Body of pancreas (tissue), 4 donors: ENCODE measurements around the gene NOS3. TPM values are rescaled to one million over a fixed set of nuclear protein-coding genes. Genes with fewer than 3 reads are reported as not detected.

Experiments used
- ATAC-seq: fragments of 150-250 bp; one replicate; pipeline ENCODE4 v1.9.1; 2016
- DNase-seq, 4 donors: peaks; one replicate each; pipeline ENCODE4 v3.0.0-alpha.2; 2019
- H3K27ac ChIP-seq, 4 donors: fragments of 200-600 bp; sonication (generic); 1 replicate in 3 of 4; 2 replicates in 1 of 4; pipeline versions ENCODE4 v1.5.1 to v1.6.1; 2016 to 2019; ENCODE audit warnings: mild to moderate bottlenecking in 1 of 4, mixed read lengths in 1 of 4, moderate library complexity in 1 of 4
- H3K27me3 ChIP-seq, 2 donors: fragments of 200-600 bp; sonication (generic); one replicate each; pipeline ENCODE4 v1.6.0; 2016; ENCODE audit warnings: mild to moderate bottlenecking in 1 of 2
- H3K36me3 ChIP-seq, 2 donors: fragments of 200-600 bp; sonication (generic); replicated peaks in 1 of 2; 2 replicates each; pipeline ENCODE4 v1.5.1; 2016; ENCODE audit warnings: low read depth in 2 of 2; ENCODE audit not compliant: insufficient read depth in 1 of 2
- H3K4me1 ChIP-seq: fragments of 200-600 bp; sonication (generic); one replicate; pipeline ENCODE4 v1.6.0; 2016
- H3K4me3 ChIP-seq, 2 donors: fragments of 200-600 bp; sonication (generic); 1 replicate in 1 of 2; 2 replicates in 1 of 2; pipeline ENCODE4 v1.5.1; 2016 to 2019
- H3K9me3 ChIP-seq, 3 donors: fragments of 200-600 bp; sonication (generic); 1 replicate in 2 of 3; 2 replicates in 1 of 3; pipeline ENCODE4 v1.5.1; 2016
- CTCF ChIP-seq, 7 experiments: fragments of 450-650 bp in 4 of 7; fragments of 200-600 bp in 3 of 7; sonication (generic) in 3 of 7; IDR thresholded peaks; one replicate each; pipeline ENCODE4 v1.5.1; 2016 to 2019; ENCODE audit warnings: antibody characterized with exemption in 7 of 7
- POLR2A ChIP-seq, 3 donors: fragments of 450-650 bp; IDR thresholded peaks; one replicate each; pipeline ENCODE4 v1.6.1; 2016; ENCODE audit warnings: antibody characterized with exemption in 3 of 3, mild to moderate bottlenecking in 2 of 3
- WGBS, 2 donors: methylation state at CpG; one replicate each; pipeline ENCODE4 v1.1.5; 2017; 5-methylcytosine and 5-hydroxymethylcytosine counted together
- intact Hi-C: fragments of 100-400 bp; cut with DNase I; formaldehyde crosslinking; loops from one replicate; pipeline ENCODE4 v1.15.1; 2023
- total RNA-seq, 2 donors: library from RNA; depleted of rRNA; stranded (reverse); fragments of >200 nt; gene quantifications; one replicate each; pipeline ENCODE4 v1.1.0, GENCODE V29; 2016

Gene NOS3
- total RNA-seq, 2 donors from 2014 or later, result 4.9 to 7.6 TPM

GRCh38 chr7:150962290-150962552 is 28.6 kb upstream of the NOS3 start:
- Histone ChIP-seq H3K36me3 (no peaks in the 10 kb centered on the region), H3K27me3 (no peaks in the 10 kb centered on the region), H3K4me3 (no peak overlapping the region), H3K9me3 (no peaks in the 10 kb centered on the region), H3K4me1 (peaks cover 4% of the 10 kb centered on the region), H3K27ac (no peak overlapping the region)
- intact Hi-C loops, result no loop called here
- TF ChIP-seq CTCF (IDR thresholded peaks at IDR 0.05) (no peak), POLR2A (IDR thresholded peaks at IDR 0.05) (no peak)
- ATAC-seq (no peak), DNase-seq (no peak)
- 17 to 47% methylated on average over 1 to 2 of the region's 2 CpGs for WGBS, 2 donors

GRCh38 chr7:150962553-150963399 is 28.0 kb upstream of the NOS3 start:
- Histone ChIP-seq H3K4me1 (peaks cover 4% of the 10 kb centered on the region), H3K4me3 (no peak overlapping the region), H3K27ac (no peak overlapping the region), H3K27me3 (no peaks in the 10 kb centered on the region), H3K9me3 (no peaks in the 10 kb centered on the region), H3K36me3 (no peaks in the 10 kb centered on the region)
- peak; percentile 64 for ATAC-seq
- 38 to 40% methylated on average over 15 to 23 of the region's 23 CpGs for WGBS, 2 donors
- DNase-seq, result peak; percentile 42 to 57 (median 49)
- intact Hi-C loops, result no loop called here
- TF ChIP-seq CTCF (IDR thresholded peaks at IDR 0.05), result peak; percentile 46 to 79 (median 69)
- no peak for TF ChIP-seq POLR2A (IDR thresholded peaks at IDR 0.05)

- intact Hi-C loops, result no loop called here
- H3K4me1 ChIP-seq, result peaks cover 4% of the 10 kb centered on the region
- WGBS, 2 donors, result 72 to 76% methylated on average over 8 to 17 of the region's 18 CpGs
- TF ChIP-seq CTCF (IDR thresholded peaks at IDR 0.05), result no peak
- no peak for TF ChIP-seq POLR2A (IDR thresholded peaks at IDR 0.05)
- H3K27ac ChIP-seq, result no peak overlapping the region
- no peaks in the 10 kb centered on the region for H3K27me3 ChIP-seq
- H3K36me3 ChIP-seq, result no peaks in the 10 kb centered on the region
- ATAC-seq (no peak), DNase-seq (no peak)
- H3K9me3 ChIP-seq, result no peaks in the 10 kb centered on the region
- no peak overlapping the region for H3K4me3 ChIP-seq
These were observed 26.9 kb upstream of the NOS3 start for GRCh38 chr7:150963707-150964559.

GRCh38 chr7:150964593-150965111 is 26.2 kb upstream of the NOS3 start:
- Histone ChIP-seq H3K36me3 (no peaks in the 10 kb centered on the region), H3K9me3 (no peaks in the 10 kb centered on the region), H3K4me3 (no peak overlapping the region), H3K27ac (no peak overlapping the region), H3K4me1 (peaks cover 4% of the 10 kb centered on the region), H3K27me3 (no peaks in the 10 kb centered on the region)
- intact Hi-C loops, result no loop called here
- ATAC-seq (peak; percentile 18), DNase-seq (peak in 3 of 4 donors; percentile 51 to 58 (median 53))
- WGBS, 2 donors, result 61 to 64% methylated on average over 13 to 16 of the region's 16 CpGs
- TF ChIP-seq POLR2A (IDR thresholded peaks at IDR 0.05) (no peak), CTCF (IDR thresholded peaks at IDR 0.05) (peak in 1 of 7 experiments; percentile 7)
